HG02981 (cell line): ENCODE data around the gene TEX52.

Source experiments
- ATAC-seq: cut with Tn5 transposase; IDR thresholded peaks from one replicate; pipeline ENCODE4 v1.9.1; 2021; ENCODE audit warnings: mild to moderate bottlenecking, moderate library complexity; ENCODE audit not compliant: unreplicated experiment

TEX52 gene

GRCh38 chr12:2857021-2857431, at the start of gene TEX52:
TEX52 (minus strand) TSS chr12:2857039; CDS start chr12:2857026, 13 bp downstream.
- ATAC-seq = no peak

DNA sequence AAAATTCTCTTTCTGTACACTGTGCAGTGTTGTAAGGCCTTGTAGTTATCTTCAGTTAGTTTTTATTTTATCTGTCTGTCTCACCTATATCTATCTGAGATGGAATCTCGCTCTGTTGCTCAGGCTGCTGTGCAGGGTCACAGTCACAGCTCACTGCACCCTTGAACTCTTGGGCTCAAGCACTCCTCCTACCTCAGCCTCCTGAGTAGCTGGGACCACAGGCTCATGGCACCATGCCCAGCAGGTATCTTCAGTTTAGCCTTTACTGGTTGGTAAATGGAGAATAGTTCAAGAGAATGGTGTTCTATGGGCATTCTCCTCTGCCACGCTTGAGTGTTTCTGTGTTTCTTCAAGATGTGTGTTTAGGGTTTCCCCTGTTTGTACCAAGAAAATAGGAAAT, 47.4 kb upstream of the TEX52 start:
- no peak for ATAC-seq

GRCh38 chr12:2902272-2902880, 45.5 kb upstream of the TEX52 start:
- no peak for ATAC-seq

DNA sequence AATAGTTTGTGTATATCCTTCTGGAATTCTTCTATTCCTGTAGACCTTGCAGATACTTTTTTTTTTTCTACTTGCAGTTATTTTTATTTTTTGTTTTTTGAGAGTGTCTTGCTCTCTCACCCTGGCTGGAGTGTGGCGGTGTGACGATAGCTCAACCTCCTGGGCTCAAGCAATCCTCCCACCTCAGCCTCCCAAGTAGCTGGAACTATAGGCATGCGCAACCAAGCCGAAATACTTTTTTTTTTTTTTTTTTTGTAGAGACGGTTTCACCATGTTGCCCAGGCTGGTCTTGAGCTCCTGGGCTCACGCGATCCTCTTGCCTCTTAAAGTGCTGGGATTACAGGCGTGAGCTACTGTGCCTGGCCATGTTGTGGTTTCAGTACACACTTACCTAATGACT, 43.8 kb upstream of the TEX52 start:
- ATAC-seq = no peak

DNA sequence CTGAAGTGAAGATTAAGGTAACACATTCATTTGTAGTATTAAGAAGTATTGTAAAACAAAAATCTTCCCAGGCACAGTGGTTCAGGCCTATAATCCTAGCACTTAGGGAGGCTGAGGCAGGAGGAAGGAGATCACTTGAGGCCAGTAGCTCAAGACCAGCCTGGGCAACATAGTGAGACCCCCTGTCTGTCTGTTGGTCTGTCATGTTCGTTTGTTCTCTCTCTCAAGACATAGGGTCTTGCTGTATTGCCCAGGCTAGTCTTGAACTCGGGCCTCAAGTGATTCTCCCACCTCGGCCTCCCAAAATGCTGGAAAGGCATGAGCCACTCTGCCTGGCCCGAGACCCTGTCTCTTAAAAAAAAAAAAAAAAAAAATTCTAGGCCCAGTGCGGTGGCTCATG, 40.6 kb upstream of the TEX52 start:
- no peak for ATAC-seq

DNA sequence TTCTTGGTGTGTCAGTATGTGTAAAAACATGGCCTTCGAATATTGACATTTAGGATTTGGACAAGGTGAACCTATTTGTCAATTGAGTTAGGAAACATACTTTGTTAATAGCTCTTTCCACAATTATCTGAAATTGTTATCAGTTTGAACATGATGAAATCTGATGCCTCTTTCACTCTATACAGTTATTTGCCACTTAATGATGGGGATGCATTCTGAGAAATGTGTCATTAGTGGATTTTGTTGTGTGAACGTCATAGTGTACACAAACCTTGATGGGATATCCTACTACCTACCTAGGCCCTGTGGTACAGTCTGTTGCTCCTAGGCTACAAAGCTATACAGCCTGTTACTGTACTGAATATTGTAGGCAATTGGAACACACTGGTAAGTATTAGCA, 38.7 kb upstream of the TEX52 start:
- ATAC-seq = no peak

GRCh38 chr12:2895051-2895451, 38.2 kb upstream of the TEX52 start:
- ATAC-seq = no peak

GRCh38 chr12:2893007-2893406, 36.2 kb upstream of the TEX52 start:
- ATAC-seq = no peak

GRCh38 chr12:2892246-2892645, 35.4 kb upstream of the TEX52 start:
- no peak for ATAC-seq

DNA sequence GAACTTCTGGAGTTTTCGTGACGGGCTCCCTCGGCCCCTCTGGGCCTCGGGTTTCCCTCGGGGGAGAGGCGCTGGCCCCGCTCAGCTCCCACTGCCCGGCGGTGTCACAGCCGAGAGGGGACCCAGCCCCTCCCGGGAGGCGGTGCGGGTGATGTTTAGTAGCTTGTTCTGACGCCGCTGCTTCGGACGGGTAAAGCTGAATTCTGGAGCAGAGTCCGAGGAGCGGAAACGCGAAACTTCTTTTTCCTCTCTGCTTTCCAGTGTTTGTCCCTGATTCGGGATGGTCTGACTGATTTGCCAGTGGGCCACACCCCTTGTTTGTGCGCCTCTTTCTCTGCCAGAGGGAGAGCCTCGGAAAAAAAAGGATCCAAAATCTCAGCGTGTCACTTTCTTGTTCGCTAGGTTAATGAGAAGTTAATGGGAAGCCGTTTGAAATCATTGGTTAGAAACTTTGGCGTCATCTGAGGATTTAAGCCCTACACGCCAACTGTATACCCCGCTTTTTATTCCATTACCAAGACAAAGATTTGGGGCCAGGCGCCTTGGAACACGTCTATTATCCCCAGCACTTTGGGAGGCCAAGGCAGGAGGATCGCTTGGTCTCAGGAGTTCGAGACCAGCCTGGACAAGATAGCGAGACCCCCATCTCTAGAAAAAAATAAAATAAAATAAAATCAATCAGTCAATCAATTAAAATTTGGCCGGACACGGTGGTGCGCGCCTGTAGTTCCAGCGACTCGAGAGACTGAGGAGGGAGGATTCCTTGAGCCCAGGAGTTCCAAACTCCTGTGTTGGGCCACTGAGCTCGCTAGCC, 34.6 kb upstream of the TEX52 start:
- ATAC-seq = no peak

GRCh38 chr12:2890388-2891239, 33.8 kb upstream of the TEX52 start, which contains the start of gene TULP3:
TULP3 (plus strand) TSS chr12:2890891; CDS start chr12:2890948, 57 bp downstream.
- peak; percentile 96 for ATAC-seq

DNA sequence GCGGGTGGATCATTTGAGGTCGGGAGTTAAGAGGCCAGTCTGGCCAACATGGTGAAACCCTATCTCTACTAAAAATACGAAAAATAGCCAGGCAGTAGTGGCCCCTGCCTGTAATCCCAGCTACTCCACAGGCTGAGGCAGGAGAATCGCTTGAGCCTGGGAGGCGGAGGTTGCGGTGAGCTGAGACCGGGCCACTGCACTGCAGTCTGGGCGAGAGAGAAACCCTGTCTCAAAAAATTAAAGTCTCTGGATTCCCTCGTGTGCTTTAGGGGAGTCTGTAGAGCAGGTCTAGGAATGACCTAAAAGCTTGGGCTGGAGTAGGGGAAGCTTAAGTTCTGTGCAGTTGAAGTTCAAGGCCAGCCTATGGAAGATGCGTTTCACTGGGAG, 33.2 kb upstream of the TEX52 start:
- ATAC-seq = no peak

DNA sequence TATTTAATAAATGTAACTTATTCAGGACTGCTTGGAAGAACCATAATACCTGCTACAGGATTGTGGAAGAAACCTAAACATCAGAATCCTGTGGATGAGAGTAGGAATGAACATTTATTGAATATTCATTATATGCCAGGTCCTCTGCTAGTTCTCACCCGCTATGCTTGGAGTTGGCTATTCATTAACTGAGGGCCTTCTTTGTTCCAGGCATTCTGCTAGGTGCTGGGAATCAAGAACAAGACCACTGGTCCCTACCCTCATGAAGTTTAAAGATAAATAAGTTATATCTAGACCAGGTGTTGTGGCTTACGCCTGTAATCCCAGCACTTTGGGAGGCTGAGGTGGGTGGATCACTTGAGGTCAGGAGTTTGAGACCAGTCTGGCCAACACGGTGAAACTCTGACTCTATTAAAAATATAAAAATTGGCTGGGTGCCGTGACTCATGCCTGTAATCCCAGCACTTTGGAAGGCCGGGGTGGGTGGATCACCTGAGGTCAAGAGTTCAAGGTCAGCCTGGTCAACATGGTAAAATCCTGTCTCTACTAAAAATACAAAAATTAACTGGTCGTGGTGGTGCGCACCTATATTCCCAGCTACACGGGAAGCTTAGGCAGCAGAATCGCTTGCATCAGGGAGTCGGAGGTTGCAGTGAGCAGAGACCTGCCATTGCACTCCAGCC, 30.1 kb upstream of the TEX52 start:
- no peak for ATAC-seq

- ATAC-seq = no peak
Observed at GRCh38 chr12:2884810-2885209, 28.0 kb upstream of the TEX52 start.

- ATAC-seq = no peak
Observed at GRCh38 chr12:2879853-2880252, 23.0 kb upstream of the TEX52 start.

GRCh38 chr12:2877953-2878732, 21.3 kb upstream of the TEX52 start:
- no peak for ATAC-seq

DNA sequence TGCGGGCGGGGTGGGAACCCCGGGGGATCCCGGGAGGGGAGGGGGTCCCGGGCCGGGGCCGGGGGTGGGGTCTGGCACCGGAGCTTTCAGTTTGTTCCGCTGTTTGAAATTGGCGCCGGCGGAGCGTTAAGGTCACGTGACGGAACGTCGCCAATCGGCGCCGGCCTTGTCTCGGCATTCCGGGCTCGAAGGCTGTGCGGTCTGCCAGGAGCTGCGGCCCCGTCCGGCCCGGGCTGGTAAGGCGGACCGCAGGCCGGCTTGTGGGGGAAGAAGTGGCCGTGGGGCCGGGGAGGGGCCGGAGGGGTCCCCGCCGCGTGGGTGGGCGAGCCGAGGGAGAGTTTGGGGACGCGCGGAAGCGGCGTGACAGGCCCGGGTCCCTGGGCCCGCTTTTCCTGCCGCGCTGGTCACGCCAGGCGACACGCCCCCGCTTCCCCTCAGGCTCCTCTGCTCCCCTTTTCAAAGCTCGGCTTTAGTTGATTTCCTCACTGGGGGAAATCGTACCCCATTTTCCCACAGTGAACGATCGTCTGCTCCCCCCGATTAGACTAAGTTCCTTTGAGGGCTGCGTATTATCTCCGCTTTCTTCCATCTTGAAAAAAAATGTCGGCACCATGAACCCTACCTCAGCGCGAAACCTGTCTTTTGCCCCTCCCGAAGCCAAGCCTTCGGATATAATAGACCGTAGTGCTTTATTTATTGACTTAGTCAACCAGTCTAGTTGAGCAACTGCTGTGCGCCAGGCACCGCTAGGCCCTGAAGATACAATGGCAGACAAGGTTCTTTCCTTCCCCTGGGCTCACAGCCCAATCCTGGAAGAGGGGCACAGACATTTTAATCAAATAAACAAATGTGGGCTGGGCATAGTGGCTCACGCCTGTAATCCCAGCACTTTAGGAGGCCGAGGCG, 20.5 kb upstream of the TEX52 start, which contains the start of the genes FOXM1 and RHNO1:
Gene FOXM1 (minus strand): TSS at position 128 of the 906 bp plus-strand sequence. CDS start 2,696 bp downstream, outside the sequence.
Gene RHNO1 (plus strand): TSS at position 177 of the 906 bp plus-strand sequence. CDS start 8,144 bp downstream, outside the sequence.
- ATAC-seq = peak; percentile 71

DNA sequence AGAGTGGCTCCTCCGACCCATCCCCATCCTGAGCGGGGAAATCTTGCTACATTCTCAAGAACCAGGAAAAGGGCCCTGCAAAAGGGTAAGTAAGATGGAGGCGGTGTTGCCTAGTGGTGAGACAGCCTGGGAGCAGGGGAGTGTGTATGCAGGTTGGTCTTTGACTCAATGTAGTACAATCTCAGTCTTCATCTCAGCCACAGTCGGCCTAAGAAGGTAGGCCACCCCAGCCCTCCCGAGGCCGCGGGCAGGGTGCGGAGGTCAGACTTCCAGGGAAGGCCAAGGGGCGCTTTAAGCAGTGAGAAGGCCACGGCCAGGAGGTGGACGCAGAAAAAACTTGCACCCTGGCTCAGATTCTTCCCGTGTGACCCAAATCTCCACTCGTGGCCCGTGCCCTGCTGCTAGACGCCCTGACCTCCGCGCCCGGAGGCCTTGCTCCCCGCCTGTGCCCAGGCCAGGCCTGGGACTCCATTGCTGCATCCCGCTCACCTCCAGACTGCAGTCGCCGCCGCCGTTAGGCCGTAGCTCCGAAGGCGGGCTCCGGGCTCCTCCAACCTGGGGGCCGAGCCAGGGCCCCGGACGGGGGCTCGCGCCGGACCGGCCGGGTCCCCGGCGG, 19.7 kb upstream of the TEX52 start:
- peak; percentile 32 for ATAC-seq
